C4-2B (cell line): ENCODE measurements around the gene TSPAN14.

Experiments used
- ZFX ChIP-seq: fragments of 450-650 bp; IDR thresholded peaks from 2 replicates; pipeline ENCODE4 v1.6.1; 2017
- TF ChIP-seq, protein P1 (sequence below): fragments of 450-650 bp; conservative IDR thresholded peaks from 2 replicates; pipeline ENCODE4 v1.5.1; 2017; ENCODE audit warnings: mild to moderate bottlenecking

DNA sequence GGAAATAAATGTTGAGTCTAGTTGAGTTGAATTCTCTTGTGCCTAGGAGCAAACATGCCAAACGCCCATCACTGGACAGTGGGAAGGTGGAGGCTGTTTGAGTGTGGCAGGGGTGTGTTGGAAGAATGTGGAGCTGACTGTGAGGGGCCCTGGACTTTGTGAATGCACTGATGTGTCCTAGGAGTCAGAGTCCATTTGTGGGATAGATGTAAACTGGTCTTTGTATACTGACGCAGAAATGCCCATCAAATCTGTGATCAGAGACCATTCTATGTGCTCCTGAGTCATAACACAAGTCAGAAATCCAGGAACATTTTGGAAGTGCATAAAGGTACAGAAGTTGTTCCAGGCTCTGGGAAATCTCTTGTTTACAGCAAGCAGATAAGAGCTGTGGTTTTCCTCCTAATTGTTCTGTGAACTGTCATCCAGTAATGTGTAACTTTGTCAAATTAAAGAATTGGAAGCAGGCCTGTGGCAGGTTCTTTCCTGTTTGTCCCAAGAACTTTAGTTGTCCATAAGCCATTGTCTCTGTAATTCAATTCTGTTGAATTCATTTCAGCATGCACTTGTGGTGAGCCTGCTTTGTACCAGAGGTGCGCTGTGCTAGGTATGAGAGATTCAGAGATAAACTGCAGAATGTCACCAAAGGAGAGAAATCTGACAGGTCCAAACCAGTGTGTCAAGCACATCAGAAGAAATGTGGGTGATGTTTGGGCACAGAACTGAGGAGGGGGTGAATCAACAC, 38.2 kb upstream of the TSPAN14 start:
- TF ChIP-seq, protein P1, sequence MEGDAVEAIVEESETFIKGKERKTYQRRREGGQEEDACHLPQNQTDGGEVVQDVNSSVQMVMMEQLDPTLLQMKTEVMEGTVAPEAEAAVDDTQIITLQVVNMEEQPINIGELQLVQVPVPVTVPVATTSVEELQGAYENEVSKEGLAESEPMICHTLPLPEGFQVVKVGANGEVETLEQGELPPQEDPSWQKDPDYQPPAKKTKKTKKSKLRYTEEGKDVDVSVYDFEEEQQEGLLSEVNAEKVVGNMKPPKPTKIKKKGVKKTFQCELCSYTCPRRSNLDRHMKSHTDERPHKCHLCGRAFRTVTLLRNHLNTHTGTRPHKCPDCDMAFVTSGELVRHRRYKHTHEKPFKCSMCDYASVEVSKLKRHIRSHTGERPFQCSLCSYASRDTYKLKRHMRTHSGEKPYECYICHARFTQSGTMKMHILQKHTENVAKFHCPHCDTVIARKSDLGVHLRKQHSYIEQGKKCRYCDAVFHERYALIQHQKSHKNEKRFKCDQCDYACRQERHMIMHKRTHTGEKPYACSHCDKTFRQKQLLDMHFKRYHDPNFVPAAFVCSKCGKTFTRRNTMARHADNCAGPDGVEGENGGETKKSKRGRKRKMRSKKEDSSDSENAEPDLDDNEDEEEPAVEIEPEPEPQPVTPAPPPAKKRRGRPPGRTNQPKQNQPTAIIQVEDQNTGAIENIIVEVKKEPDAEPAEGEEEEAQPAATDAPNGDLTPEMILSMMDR: no peak
- TF ChIP-seq ZFX: no peak
